Measurements from ENCODE around the gene DTNBP1.

- no peak for TF ChIP-seq CTCF (conservative IDR thresholded peaks at IDR 0.05 in 1 of 2, IDR thresholded peaks at IDR 0.05 in 1 of 2; ENCODE audit: low read depth in 1 of 2, low read length in 2 of 2)
- TF ChIP-seq EZH2 (IDR thresholded peaks at IDR 0.05; ENCODE audit: low read length, missing control alignments): no peak
Measured at GRCh38 chr6:15501826-15502445, 160.9 kb downstream of the DTNBP1 start.
